GM12878 (cell line): ENCODE results near the gene TEX12.

Source experiments
- BCL11A ChIP-seq: IDR thresholded peaks from 2 replicates; pipeline ENCODE4 v1.6.1; 2011; ENCODE audit warnings: low read depth, low read length
- CREM ChIP-seq: IDR thresholded peaks from 2 replicates; pipeline ENCODE4 v1.6.1; 2014; ENCODE audit warnings: antibody characterized with exemption, low read depth
- E2F8 ChIP-seq: fragments of 450-650 bp; IDR thresholded peaks from 2 replicates; pipeline ENCODE4 v1.6.1; 2018; ENCODE audit warnings: mild to moderate bottlenecking, low read depth, moderate library complexity; ENCODE audit not compliant: partially characterized antibody
- FOS ChIP-seq: IDR thresholded peaks from 3 replicates; pipeline ENCODE4 v1.6.1; 2011; ENCODE audit warnings: borderline replicate concordance; ENCODE audit not compliant: insufficient read length; ENCODE audit errors: extremely low read depth
- POLR2A ChIP-seq: IDR thresholded peaks from 2 replicates; pipeline ENCODE4 v1.6.1; 2011; ENCODE audit warnings: low read depth, mild to moderate bottlenecking, low read length
- SMC3 ChIP-seq: IDR thresholded peaks from 2 replicates; pipeline ENCODE4 v1.6.1; 2011; ENCODE audit warnings: low read length, improper control_type of control experiment, borderline replicate concordance
- STAT3 ChIP-seq: IDR thresholded peaks from 2 replicates; pipeline ENCODE4 v1.6.1; 2011; ENCODE audit warnings: low read depth, low read length, improper control_type of control experiment
- ZNF592 ChIP-seq: fragments of 450-650 bp; IDR thresholded peaks from 2 replicates; pipeline ENCODE4 v1.6.1; 2017; ENCODE audit warnings: mild to moderate bottlenecking, moderate library complexity
- TF ChIP-seq, protein P1 (sequence below), 3 experiments: IDR thresholded peaks in 2 of 3; conservative IDR thresholded peaks in 1 of 3; 2 replicates each; pipeline ENCODE4 v1.5.1; 2011; ENCODE audit warnings: low read depth in 3 of 3, low read length in 3 of 3, mild to moderate bottlenecking in 3 of 3, control low read depth in 2 of 3, moderate library complexity in 2 of 3, inconsistent platforms in 1 of 3, mixed read lengths in 1 of 3; ENCODE audit not compliant: control insufficient read depth in 2 of 3, insufficient read depth in 1 of 3; ENCODE audit errors: extremely low read depth in 1 of 3

GRCh38 chr11:112173152-112173551, 6.0 kb downstream of the TEX12 start:
- TF ChIP-seq STAT3: no peak
- TF ChIP-seq SMC3: no peak
- TF ChIP-seq, protein P1, sequence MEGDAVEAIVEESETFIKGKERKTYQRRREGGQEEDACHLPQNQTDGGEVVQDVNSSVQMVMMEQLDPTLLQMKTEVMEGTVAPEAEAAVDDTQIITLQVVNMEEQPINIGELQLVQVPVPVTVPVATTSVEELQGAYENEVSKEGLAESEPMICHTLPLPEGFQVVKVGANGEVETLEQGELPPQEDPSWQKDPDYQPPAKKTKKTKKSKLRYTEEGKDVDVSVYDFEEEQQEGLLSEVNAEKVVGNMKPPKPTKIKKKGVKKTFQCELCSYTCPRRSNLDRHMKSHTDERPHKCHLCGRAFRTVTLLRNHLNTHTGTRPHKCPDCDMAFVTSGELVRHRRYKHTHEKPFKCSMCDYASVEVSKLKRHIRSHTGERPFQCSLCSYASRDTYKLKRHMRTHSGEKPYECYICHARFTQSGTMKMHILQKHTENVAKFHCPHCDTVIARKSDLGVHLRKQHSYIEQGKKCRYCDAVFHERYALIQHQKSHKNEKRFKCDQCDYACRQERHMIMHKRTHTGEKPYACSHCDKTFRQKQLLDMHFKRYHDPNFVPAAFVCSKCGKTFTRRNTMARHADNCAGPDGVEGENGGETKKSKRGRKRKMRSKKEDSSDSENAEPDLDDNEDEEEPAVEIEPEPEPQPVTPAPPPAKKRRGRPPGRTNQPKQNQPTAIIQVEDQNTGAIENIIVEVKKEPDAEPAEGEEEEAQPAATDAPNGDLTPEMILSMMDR (IDR thresholded peaks at IDR 0.05 in 2 of 3, conservative IDR thresholded peaks at IDR 0.05 in 1 of 3; ENCODE audit: control insufficient read depth in 2 of 3, extremely low read depth in 1 of 3, insufficient read depth in 1 of 3, low read depth in 3 of 3, low read length in 3 of 3): no peak
- no peak for TF ChIP-seq CREM
- TF ChIP-seq FOS: no peak
- TF ChIP-seq BCL11A: no peak
- TF ChIP-seq POLR2A: no peak
- no peak for TF ChIP-seq E2F8
- TF ChIP-seq ZNF592: no peak
